HG03135 (cell line): ENCODE data around the gene BACH2.

Experiments used
- ATAC-seq: cut with Tn5 transposase; IDR thresholded peaks from one replicate; pipeline ENCODE4 v1.9.1; 2021; ENCODE audit warnings: mild to moderate bottlenecking, moderate library complexity; ENCODE audit not compliant: unreplicated experiment

Gene BACH2

GRCh38 chr6:90103056-90103800 is 193.4 kb downstream of the BACH2 start:
- peak; percentile 69 for ATAC-seq

- no peak for ATAC-seq
Observed at GRCh38 chr6:90101403-90101802, 195.2 kb downstream of the BACH2 start.

- ATAC-seq, result no peak
Observed at GRCh38 chr6:90100059-90100665, 196.5 kb downstream of the BACH2 start.

GRCh38 chr6:90098627-90099026 is 198.0 kb downstream of the BACH2 start:
- no peak for ATAC-seq

GRCh38 chr6:90098001-90098531 is 198.6 kb downstream of the BACH2 start:
- no peak for ATAC-seq

GRCh38 chr6:90097356-90097755 is 199.3 kb downstream of the BACH2 start:
- no peak for ATAC-seq

- no peak for ATAC-seq
Observed at GRCh38 chr6:90096818-90097217, 199.8 kb downstream of the BACH2 start.

- no peak for ATAC-seq
Observed at GRCh38 chr6:90095788-90096187, 200.9 kb downstream of the BACH2 start.

- ATAC-seq, result no peak
Observed at GRCh38 chr6:90095145-90095544, 201.5 kb downstream of the BACH2 start.

GRCh38 chr6:90093558-90094073 is 203.0 kb downstream of the BACH2 start:
- ATAC-seq, result no peak

GRCh38 chr6:90090866-90091265 is 205.8 kb downstream of the BACH2 start:
- ATAC-seq, result no peak

GRCh38 chr6:90088009-90088408 is 208.6 kb downstream of the BACH2 start:
- no peak for ATAC-seq

- ATAC-seq, result no peak
Observed at GRCh38 chr6:90087106-90087833, 209.4 kb downstream of the BACH2 start.

GRCh38 chr6:90086517-90086916 is 210.1 kb downstream of the BACH2 start:
- ATAC-seq, result no peak

- peak; percentile 47 for ATAC-seq
Observed at GRCh38 chr6:90083891-90084290, 212.8 kb downstream of the BACH2 start.

- ATAC-seq, result no peak
Observed at GRCh38 chr6:90082847-90083246, 213.8 kb downstream of the BACH2 start.

- ATAC-seq, result peak; percentile 92
Observed at GRCh38 chr6:90080876-90081481, 215.7 kb downstream of the BACH2 start.

- no peak for ATAC-seq
Observed at GRCh38 chr6:90079560-90080490, 216.8 kb downstream of the BACH2 start.

GRCh38 chr6:90078513-90079289 is 217.9 kb downstream of the BACH2 start:
- ATAC-seq, result no peak
